Right atrium auricular region (tissue), 2 donors: ENCODE results near the gene JARID2. TPM values are rescaled to one million over a fixed set of nuclear protein-coding genes. Genes with fewer than 3 reads are reported as not detected.

ENCODE experiments used
- DNase-seq: peaks from one replicate; pipeline ENCODE4 v3.0.0-alpha.2; 2019; ENCODE audit warnings: low spot score
- H3K27ac ChIP-seq, 2 donors: fragments of 200-600 bp; sonication (generic); 1 replicate in 1 of 2; 2 replicates in 1 of 2; pipeline ENCODE4 v1.5.1; 2016 to 2019
- H3K27me3 ChIP-seq, 2 donors: fragments of 200-600 bp; sonication (generic); one replicate each; pipeline versions ENCODE4 v1.5.1 to v1.6.0; 2017 to 2019
- H3K36me3 ChIP-seq: fragments of 200-600 bp; sonication (generic); one replicate; pipeline ENCODE4 v1.5.1; 2016
- H3K4me1 ChIP-seq, 2 donors: fragments of 200-600 bp; sonication (generic); one replicate each; pipeline versions ENCODE4 v1.5.1 to v1.6.0; 2017 to 2019
- H3K4me3 ChIP-seq, 2 donors: fragments of 200-600 bp; sonication (generic); 1 replicate in 1 of 2; 2 replicates in 1 of 2; pipeline ENCODE4 v1.5.1; 2017 to 2019; ENCODE audit warnings: mild to moderate bottlenecking in 1 of 2, moderate library complexity in 1 of 2
- H3K9me3 ChIP-seq, 2 donors: fragments of 200-600 bp; sonication (generic); one replicate each; pipeline ENCODE4 v1.5.1; 2019
- CTCF ChIP-seq, 2 donors: fragments of 200-600 bp; sonication (generic); IDR thresholded peaks; one replicate each; pipeline ENCODE4 v1.5.1; 2019; ENCODE audit warnings: antibody characterized with exemption in 2 of 2
- total RNA-seq, 2 donors: library from RNA; depleted of rRNA; stranded (reverse); fragments of >200 nt; gene quantifications; one replicate each; pipeline ENCODE4 v1.1.0, GENCODE V29; 2016

Gene JARID2
- total RNA-seq, 2 donors from 2014 or later = 6.5 to 6.7 TPM

GRCh38 chr6:15389765-15390723, 144.2 kb downstream of the JARID2 start:
- H3K4me1 ChIP-seq = peaks cover 0 to 64% of the 10 kb centered on the region in 2 donors
- H3K9me3 ChIP-seq = no peaks in the 10 kb centered on the region
- H3K27me3 ChIP-seq = no peaks in the 10 kb centered on the region
- no peaks in the 10 kb centered on the region for H3K36me3 ChIP-seq
- H3K27ac ChIP-seq = peak overlapping the region; percentile 49 to 59
- H3K4me3 ChIP-seq = no peak overlapping the region
- no peak for DNase-seq
- TF ChIP-seq CTCF (IDR thresholded peaks at IDR 0.05) = peak; percentile 37 to 75

- Histone ChIP-seq H3K27ac (no peak overlapping the region), H3K4me1 (peaks cover 0 to 51% of the 10 kb centered on the region in 2 donors), H3K27me3 (no peaks in the 10 kb centered on the region), H3K9me3 (no peaks in the 10 kb centered on the region), H3K4me3 (no peak overlapping the region), H3K36me3 (no peaks in the 10 kb centered on the region)
- DNase-seq = no peak
- no peak for TF ChIP-seq CTCF (IDR thresholded peaks at IDR 0.05)
These were observed 145.6 kb downstream of the JARID2 start for GRCh38 chr6:15391500-15391899.

GRCh38 chr6:15392182-15392581, 146.3 kb downstream of the JARID2 start:
- H3K4me1 ChIP-seq = peaks cover 0 to 45% of the 10 kb centered on the region in 2 donors
- H3K9me3 ChIP-seq = no peaks in the 10 kb centered on the region
- no peak overlapping the region for H3K27ac ChIP-seq
- DNase-seq = no peak
- no peak for TF ChIP-seq CTCF (IDR thresholded peaks at IDR 0.05)
- no peaks in the 10 kb centered on the region for H3K36me3 ChIP-seq
- no peak overlapping the region for H3K4me3 ChIP-seq
- no peaks in the 10 kb centered on the region for H3K27me3 ChIP-seq

GRCh38 chr6:15393605-15394004, 147.7 kb downstream of the JARID2 start:
- no peak for TF ChIP-seq CTCF (IDR thresholded peaks at IDR 0.05)
- H3K36me3 ChIP-seq = no peaks in the 10 kb centered on the region
- DNase-seq = no peak
- no peak overlapping the region for H3K27ac ChIP-seq
- H3K9me3 ChIP-seq = no peaks in the 10 kb centered on the region
- peaks cover 0 to 45% of the 10 kb centered on the region in 2 donors for H3K4me1 ChIP-seq
- no peaks in the 10 kb centered on the region for H3K27me3 ChIP-seq
- H3K4me3 ChIP-seq = no peak overlapping the region

DNA sequence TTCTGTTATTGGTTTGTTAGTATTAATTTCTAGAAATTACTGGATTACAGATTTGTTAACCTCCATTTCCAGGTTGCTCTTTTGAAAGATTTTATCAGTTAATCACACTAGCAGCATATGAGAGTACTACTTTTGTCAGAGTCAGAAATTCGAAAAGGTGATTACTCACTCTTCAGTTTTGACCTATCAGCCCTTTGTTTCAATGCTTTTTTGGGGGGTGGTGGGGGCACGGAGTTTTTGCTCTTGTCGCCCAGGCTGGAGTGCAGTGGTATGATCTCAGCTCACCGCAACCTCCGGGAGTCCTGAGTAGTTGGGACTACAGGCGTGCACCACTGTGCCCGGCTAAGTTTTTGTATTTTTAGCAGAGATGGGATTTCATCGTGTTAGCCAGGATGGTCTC, 149.2 kb downstream of the JARID2 start:
- Histone ChIP-seq H3K9me3 (no peaks in the 10 kb centered on the region), H3K4me3 (no peak overlapping the region), H3K36me3 (no peaks in the 10 kb centered on the region), H3K27me3 (no peaks in the 10 kb centered on the region), H3K27ac (no peak overlapping the region), H3K4me1 (peaks cover 0 to 45% of the 10 kb centered on the region in 2 donors)
- DNase-seq = no peak
- TF ChIP-seq CTCF (IDR thresholded peaks at IDR 0.05) = no peak
